Activated CD8-positive, alpha-beta memory T cell treated with anti-CD3 and anti-CD28 coated beads, Interleukin-2, amount 50 U/mL, for 48 hours (primary cell): ENCODE measurements around the gene ZNF845.
"Not testable (repeated sequence)": the region's sequence is repeated elsewhere in the genome, so short reads cannot be mapped to it uniquely, and the experiment has no call there.

Source experiments
- DNase-seq: peaks from one replicate; pipeline ENCODE4 v3.0.0-alpha.2; 2020

Gene ZNF845

DNA sequence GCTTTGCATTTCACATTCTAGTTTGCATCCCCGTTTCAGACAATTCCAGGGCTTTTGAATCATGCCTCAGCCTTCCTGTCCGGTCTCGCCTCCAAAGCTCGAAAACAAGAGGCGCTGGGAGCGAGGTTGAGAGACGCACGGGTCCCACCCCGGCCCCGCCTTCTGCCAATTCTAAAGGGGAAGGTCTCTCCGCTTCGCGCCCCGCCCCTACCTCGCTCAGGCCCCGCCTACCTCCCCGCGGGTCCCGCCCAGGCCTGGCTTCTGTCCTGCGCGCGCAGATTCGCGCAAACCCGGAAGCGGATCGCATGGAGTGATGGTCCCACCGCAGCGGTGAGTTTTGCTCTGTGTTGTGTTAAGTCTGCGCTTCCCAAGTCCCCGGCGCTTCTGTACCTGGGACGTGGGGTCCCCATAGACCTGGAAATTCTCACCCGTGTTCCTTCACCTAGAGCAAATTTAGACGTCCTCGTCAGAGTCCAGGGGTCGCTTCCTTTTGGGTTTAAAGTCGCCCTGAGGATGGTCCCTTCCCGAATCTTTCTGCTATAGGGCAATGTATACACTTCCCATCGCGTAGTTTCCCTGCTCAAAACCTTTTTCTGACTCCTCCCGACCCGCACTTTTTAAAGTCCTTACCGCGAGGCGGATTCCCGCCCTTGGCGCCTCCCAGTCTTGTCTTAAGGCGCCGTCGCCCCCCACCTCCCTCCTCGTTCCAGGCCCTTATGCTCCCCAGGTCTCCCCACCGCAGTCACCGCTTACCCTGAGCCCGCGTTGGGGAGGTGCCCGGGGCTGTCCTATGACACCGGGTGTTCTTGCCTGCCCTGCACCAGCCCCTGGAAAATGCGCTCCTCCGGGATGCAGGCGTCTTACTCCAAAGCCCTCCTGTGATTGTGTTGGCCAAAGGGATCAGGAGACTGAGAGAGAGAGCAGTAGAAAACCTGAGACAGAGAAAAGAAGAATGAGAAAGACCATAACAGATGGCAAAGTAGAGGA, at the start of gene ZNF845:
TSS of gene ZNF845 (plus strand) at position 287 of the 987 bp plus-strand sequence. CDS start 7,559 bp downstream, outside the sequence.
- DNase-seq: peak; percentile 98

DNA sequence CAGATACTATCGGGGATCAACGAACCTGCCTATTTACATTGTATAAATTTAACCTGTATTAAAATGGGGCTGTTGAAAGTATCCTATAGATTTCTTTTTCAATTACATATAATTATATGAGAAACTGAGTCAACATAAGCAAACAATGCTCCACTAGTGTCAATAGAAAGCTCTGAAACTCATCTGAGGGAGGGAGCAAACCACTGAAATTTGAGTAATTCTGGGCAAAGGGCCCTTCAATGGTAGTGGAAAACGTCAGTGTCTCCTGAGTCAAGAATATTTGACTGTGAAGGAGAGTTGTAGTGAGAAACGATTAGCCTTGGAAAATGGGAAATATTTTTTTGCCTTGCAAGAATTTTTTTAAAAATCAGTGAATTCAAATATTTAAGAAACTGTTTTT, 48.5 kb upstream of the ZNF845 start:
- DNase-seq: no peak

DNA sequence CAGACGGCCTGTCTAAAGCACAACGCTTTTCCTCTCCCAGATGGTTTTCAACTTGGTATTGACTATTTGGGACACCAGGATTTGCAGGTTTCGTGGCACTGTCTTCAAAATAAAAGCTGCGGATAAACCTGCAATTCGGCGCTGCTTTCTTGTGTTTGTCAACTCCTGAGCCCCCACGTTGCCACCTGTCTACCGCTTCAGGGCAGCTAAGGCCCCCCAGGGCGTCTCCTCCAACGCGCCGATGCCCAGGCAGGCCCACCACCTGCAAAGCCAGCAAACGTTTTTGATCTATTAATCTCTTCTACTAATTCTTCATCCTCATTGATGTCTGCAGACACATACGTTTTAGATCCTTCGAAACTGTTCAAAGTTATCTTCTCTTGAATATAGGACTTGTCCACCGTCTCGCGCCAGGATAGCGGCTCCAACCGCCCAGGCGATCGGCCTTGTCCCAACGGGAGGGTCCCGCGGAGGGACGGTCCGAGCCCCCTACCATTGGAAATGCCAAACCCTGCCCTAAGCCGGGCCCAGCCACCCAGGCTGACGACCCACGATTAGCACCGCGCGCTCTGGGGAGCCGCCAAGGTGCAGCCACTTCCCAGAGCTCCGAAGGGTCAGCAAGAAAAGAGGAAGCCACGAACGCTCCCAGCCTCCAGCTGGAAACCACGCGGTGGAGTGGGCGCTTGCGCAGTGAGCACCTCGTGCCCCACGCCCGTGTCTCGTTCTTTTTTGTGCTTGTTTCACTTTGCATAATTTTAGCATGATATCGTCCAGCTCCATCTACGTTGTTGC, 42.6 kb upstream of the ZNF845 start:
- DNase-seq: no peak

DNA sequence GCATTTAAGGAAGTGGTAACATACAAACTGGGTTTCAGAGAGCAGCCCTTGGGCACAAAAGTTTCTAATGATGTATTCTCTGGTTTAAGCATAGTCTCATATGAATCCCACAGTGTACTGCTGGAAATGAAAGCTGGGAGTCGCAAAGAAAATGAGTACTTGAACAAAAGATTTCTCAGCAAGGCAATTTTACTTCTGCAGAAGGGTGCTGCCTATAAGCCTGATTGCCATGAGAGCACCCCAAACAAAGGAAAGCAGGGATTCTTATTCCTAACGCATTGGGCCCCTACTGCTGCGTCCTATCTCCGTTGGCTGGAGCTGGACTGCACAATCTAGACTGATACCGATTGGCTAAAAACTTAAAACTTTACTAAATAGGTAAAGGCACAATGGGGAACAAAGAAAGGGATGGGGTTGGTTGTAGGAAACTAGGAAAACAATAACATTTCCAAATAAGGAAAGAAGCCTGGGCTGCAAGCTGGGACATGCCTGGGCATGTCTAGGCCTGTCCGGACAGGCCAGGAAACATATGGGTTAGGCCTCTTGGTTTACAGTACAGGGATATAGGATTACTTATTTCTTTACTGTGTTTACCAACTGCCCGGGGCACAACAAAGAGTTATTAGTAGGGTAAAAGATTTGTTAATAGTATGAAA, 38.6 kb upstream of the ZNF845 start:
- DNase-seq: no peak

DNA sequence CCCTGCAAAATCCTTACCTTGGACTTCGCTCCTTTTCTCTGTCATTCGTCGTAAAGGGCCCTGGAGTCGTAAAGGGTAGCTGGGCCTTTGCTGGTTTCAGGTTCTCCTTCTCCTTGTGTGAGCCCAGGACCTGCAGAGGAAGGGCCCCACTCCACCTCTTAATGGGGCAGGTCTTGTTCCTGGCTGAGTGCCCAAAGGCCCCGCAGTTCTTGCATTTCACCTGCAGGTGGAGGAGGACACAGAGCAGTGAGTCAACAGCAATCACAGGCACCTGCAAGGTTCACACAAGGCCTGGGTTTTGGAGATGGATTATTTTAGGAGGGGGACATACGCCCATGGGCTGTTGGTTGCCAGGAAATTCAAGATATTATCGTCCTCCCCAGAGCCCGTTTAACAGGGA, 32.2 kb upstream of the ZNF845 start:
- not testable (repeated sequence) for DNase-seq

DNA sequence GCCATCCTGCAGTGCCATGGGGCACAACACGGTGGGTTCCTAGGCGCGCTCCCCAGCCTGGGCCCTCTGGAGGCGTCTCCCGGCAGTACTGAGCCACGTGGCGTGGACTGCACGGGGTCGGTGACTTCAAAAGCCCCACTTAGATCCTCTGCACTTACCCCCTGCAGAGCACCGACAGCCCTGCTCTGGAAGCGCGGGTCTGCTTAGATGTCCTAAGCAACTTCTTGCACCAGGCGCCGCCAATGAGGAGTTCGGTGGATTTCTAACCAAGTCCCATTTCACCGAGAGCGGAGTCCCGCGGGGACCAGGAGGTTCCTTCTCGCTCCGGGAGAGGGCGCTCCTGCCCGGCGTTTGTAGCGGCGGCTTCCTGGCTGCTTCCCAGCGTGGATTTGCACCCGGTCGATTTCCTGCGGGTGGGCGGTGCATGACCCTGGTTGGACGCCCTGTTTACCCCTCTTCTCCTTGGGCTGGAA, 25.2 kb upstream of the ZNF845 start:
- DNase-seq: peak; percentile 53

DNA sequence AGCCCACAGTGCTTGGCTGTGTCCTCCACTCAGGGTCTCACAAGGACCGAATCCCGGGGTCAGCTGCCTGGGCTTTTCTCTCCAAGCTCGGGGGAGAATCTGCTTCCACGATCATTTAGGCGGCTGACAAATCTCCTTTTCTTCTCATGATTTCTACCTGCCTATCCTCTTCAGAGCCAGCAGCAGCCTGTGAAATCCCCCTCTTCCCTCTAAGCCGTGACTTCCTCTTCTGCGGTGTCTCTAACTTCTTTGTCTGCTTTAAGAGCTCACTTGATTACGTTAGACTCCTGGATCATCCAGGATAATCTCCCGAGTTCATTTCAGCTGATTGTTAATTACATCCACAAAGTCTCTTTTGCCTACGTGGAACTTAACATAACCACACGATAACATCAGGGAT, 22.5 kb upstream of the ZNF845 start:
- no peak for DNase-seq

DNA sequence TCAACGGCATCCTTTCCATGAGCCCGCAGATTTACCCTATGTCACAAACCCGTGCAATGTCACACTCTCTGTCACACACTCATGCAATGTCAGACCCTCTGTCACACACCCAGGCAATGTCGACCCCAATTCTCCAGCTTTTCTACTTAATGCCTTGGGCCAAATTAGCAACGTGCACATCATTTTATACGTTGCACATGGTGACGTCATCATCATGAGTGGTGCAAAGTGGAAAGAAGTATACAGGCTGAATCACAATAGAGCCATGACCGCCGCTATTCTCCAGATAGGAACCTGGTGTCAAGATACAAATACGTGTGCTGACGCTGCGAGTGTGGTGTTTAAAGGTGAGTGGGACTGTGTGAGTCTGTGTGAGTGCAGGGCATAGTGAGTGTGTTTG, 21.7 kb upstream of the ZNF845 start:
- no peak for DNase-seq

DNA sequence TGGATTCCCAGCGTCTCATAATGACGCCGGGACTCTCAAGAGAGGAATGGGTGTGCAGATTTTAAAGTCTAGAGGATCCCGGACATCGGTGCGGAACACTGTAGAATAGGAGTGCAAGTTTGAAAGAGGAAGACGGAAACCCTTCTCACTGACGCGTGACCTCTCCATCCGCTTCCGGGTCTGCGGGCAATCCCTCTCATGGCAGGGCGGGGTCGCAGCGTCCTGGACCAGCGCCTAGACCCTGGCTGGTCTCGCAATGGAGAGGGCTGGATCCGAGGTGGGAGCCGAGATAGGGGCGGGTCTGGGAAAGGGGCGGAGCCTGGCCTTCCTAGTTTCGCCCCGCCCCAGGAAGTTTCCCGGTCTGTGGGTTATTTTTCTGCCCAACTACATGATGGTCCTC, 4.6 kb upstream of the ZNF845 start:
- no peak for DNase-seq

DNA sequence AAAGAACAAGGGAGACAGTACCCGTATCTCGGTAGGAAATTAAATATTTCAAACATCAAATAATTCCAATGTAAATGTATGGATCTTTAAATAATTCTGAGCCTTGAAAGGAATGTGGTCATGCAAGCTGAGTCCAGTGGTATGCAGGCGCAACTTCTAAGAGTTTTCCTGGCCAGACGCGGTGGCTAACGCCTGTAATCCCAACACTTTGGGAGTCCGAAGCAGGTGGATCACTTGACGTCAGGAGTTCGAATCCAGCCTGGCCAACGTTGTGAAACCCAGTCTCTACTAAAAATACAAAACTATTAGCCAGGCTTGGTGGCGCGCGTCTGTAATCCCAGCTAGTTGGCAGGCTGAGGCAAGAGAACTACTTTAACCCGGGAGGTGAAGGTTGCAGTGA, 1.1 kb upstream of the ZNF845 start:
- no peak for DNase-seq

DNA sequence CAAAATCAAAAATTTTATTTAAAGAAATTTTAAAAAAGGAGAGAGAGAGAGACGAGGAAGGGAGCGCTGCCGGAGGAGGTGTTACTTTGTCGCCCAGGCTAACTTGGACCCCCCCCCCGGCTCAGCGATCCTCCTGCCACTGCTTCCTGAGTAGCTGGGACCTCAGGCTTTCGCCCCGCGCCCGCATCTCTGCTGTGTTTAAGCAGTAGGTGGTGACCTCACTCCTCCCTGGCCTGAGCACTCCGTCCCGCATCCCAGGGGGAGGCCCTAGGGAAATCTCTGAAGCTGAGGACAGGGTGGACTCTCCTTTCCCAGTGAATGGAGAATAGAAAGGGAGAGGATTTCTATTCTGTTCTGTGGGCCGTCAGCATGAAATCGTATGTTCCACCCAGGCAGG, 485 bp upstream of the ZNF845 start:
- DNase-seq: peak; percentile 63

DNA sequence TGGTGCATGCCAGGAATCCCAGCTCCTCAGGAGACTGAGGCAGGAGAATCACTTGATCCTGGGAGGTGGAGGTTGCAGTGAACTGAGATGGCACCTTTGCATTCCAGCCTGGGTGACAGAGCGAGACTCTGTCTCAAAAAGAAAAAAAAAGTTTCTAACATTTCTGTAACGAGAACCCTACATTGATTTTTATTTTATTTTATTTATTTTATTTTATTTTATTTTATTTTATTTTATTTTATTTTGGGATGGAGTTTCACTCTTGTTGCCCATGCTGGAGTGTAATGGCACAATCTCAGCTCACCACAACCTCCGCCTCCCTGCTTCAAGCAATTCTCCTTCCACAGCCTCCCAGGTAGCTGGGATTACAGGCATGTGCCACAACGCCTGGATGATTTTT, 10.9 kb downstream of the ZNF845 start:
- DNase-seq: not testable (repeated sequence)

DNA sequence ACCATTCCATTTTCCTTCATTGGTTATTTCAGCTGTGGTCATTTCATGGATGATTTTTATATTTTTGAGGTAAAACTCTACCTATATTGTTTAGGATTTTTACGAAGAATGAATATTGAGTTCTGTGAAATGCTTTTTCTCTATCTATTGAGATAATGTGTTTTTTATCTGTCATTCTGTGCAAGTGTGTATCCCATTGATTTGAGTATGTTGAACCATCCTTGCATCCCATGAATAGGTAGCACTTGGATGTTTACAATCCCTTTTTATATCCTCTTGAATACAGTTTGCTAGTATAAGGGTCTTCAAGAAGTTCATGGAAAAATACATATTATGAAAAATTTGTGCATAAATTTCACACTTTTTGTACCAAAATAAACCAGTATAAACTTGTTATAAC, 22.2 kb downstream of the ZNF845 start:
- DNase-seq: no peak

DNA sequence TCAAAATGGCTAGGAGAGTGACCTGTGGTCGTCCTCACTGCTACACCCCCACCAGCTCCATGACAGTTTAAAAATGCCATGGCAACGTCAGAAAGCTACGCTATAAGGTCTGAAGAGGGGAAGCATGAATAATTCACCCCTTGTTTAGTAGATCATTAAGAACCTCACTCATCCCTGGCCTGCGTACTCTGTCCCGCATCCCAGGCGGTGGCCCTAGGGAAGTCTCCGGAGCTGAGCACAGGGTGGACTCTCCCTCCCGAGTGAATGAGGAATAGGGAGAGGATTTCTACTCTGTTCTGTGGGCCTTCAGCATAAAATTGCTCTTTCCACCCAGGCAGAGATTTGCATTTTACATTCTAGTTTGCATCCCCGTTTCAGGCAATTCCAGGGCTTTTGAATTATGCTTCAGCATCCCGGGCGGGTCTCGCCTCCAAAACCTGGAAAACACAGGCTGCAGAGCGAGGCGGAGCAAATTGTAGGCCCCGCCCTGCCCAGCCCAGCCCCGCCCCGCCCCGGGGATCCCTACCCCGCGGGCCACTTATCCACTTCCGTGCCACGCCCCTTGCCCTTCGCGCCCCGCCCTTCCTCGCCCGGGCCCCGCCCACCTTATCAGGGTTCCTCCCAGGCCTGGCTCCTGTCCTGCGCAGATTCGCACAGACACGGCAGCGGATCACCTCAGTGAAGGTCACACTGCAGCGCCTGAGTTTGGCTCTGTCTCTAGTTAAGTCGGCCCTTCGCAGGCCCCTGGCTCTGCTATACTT, 24.5 kb downstream of the ZNF845 start:
- no peak for DNase-seq

DNA sequence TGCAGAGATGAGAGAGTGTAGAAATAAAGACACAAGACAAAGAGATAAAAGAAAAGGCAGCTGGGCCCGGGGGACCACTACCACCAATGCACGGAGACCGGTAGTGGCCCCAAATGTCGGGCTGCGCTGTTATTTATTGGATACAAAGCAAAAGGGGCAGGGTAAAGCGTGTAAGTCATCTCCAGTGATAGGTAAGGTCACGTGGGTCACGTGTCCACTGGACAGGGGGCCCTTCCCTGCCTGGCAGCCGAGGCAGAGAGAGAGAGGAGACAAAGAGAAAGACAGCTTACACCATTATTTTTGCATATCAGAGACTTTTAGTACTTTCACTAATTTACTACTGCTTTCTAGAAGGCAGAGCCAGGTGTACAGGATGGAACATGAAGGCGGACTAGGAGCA, 26.5 kb downstream of the ZNF845 start:
- not testable (repeated sequence) for DNase-seq

DNA sequence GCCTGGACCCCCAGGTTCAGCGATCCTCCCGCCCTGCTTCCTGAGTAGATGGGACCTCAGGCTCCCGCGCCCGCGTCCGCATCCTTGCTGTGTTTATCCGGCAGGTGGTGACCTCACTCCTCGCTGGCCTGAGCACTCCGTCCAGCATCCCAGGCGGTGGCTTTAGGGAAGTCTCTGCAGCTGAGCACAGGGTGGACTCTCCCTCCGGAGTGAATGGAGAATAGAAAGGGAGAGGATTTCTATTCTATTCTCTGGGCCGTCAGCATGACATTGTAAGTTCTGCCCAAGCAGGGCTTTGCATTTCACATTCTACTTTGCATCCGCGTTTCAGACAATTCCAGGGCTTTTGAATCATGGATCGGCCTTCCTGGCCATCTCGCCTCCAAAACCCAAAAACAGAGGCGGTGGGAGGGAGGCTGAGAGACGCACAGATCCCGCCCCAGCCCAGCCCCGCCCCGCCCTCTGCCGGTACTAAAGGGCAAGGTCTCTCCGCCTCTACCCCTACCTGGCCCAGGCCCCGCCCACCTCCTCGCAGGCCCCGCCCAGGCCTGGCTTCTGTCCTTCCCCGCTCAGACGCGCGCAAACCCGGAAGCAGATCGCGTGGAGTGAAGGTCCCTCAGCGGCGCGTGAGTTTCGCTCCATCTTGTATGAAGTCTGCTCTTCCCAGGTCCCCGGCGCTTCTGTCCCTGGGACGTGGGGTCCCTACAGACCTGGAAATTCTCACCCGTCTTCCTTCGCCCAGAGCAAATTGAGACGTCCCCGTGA, 31.8 kb downstream of the ZNF845 start, which contains the start of gene ZNF525:
TSS of gene ZNF525 (plus strand) at position 572 of the 765 bp plus-strand sequence. CDS start 6,577 bp downstream, outside the sequence.
- DNase-seq: peak; percentile 95

DNA sequence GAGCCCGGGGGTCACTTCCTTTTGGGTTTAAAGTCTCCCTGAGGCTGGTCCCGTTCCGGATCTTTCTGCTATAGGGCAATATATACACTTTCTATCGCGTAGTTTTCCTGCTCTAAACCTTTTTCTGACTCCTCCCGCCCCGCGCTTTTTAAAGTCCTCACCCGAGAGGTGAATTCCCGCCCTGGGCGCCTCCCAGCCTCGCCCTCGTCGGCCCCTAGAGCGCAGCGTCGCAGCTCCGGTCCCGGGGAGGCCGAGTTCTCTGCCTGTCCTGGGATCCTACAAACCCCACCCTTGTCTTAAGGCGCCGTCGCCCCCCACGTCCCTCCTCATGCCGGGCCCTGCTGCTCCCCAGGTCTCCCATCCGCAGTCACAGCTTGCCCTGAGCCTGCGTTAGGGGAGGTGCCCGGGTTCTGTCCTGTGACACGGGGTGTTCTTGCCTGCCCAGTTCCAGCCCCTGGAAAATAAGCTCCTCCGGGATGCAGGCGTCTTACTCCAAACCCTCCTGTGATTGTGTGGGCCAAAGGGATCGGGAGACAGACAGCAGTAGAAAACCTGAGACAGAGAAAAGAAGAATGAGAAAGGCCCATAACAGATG, 32.4 kb downstream of the ZNF845 start:
- no peak for DNase-seq

DNA sequence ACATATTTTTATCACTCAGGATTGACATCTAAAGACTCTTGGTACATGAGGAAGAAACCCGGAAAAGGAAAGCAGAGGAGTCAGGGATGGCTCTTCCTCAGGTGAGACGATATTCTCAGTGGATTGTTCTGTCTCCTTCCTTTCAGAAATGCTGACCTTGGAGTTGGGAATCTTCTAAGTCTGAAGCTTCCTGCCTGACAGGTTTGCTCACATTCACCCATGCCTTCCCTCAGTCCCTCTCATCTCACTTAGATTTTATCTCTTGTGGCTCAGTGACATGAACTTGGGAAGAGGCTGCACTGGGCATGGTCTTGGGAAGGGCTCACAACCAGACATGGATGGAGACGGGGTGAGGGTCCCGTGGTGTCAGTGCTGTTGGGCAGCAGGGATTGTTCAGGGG, 38.6 kb downstream of the ZNF845 start:
- DNase-seq: no peak

DNA sequence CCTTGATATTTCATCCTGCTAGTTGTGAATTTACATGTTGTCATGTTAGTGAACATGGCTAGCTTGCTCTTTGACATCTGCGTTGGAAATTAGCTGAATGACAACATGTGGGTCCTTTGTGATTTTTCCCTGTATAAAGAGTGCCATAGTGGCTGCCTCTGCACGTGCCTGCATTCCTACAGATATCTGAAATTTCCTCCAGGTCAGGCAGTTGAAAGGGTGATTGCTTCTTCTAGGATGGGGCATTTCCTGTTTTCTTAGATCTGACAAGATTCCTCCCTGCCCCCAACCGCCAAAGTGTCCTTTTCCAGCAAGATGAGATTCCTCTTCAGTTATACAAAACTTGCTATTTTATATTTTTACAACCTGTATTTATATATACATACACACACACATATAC, 40.7 kb downstream of the ZNF845 start:
- DNase-seq: no peak

DNA sequence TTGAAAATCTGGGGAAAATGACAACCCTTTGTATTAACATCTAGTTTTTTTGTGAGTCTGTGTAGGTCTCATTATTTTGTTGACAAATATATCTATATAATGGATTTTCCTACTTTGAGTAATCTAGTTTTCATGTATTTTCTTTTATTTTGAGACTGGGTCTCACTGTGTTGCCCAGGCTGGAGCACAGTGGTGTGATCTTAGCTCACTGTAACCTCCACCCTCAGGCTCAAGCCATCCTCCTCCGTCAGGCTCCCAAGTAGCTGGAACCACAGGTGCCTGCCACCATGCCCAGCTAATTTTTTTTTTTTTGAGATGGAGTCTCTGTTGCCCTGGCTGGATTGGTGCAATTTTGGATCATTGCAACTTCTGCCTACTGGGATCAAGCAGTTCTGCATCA, 41.2 kb downstream of the ZNF845 start:
- DNase-seq: no peak

DNA sequence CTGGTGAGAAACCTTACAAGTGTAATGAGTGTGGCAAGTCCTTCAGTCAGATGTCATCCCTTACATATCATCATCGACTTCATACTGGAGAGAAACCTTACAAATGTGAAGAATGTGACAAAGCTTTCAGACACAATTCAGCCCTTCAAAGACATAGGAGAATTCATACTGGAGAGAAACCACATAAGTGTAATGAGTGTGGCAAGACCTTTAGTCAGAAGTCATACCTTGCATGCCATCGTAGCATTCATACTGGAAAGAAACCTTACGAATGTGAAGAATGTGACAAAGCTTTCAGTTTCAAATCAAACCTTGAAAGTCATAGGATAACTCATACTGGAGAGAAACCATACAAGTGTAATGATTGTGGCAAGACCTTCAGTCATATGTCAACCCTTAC, 47.8 kb downstream of the ZNF845 start:
- DNase-seq: no peak
